GM23248 (cell line): ENCODE measurements around the gene DNMT1. TPM values are rescaled to one million over a fixed set of nuclear protein-coding genes. Genes with fewer than 3 reads are reported as not detected.

Experiments used
- DNase-seq: peaks from one replicate; pipeline ENCODE4 v3.0.0-alpha.2; 2015
- H2AFZ ChIP-seq: fragments of 200-600 bp; sonication (generic); 2 replicates; pipeline ENCODE4 v1.6.1; 2016; ENCODE audit warnings: antibody characterized with exemption
- H3F3A ChIP-seq: fragments of 200-600 bp; sonication (generic); 2 replicates; pipeline ENCODE4 v1.6.1; 2016; ENCODE audit warnings: mild to moderate bottlenecking, antibody characterized with exemption, mixed run types; ENCODE audit not compliant: insufficient read depth
- H3K27ac ChIP-seq: fragments of 200-600 bp; sonication (generic); 2 replicates; pipeline ENCODE4 v1.5.1; 2016; ENCODE audit warnings: mild to moderate bottlenecking
- H3K27me3 ChIP-seq: fragments of 200-600 bp; sonication (generic); replicated peaks from 2 replicates; pipeline ENCODE4 v1.6.1; 2016; ENCODE audit warnings: mild to moderate bottlenecking; ENCODE audit not compliant: insufficient read depth
- H3K36me3 ChIP-seq: fragments of 200-600 bp; sonication (generic); 2 replicates; pipeline ENCODE4 v1.6.1; 2016; ENCODE audit warnings: low read depth, mild to moderate bottlenecking
- H3K4me1 ChIP-seq: fragments of 200-600 bp; sonication (generic); 2 replicates; pipeline ENCODE4 v1.6.1; 2016; ENCODE audit warnings: mild to moderate bottlenecking; ENCODE audit not compliant: insufficient read depth
- H3K4me2 ChIP-seq: fragments of 200-600 bp; sonication (generic); one replicate; pipeline ENCODE4 v1.6.1; 2016; ENCODE audit warnings: mild to moderate bottlenecking; ENCODE audit not compliant: unreplicated experiment
- H3K4me3 ChIP-seq: fragments of 200-600 bp; sonication (generic); 2 replicates; pipeline ENCODE4 v1.5.1; 2016; ENCODE audit warnings: mild to moderate bottlenecking
- H3K79me2 ChIP-seq: fragments of 200-600 bp; sonication (generic); 2 replicates; pipeline ENCODE4 v1.6.1; 2016; ENCODE audit warnings: mild to moderate bottlenecking; ENCODE audit not compliant: insufficient read depth
- H3K9ac ChIP-seq: fragments of 200-600 bp; sonication (generic); 2 replicates; pipeline ENCODE4 v1.6.1; 2016; ENCODE audit warnings: mild to moderate bottlenecking
- H3K9me2 ChIP-seq: fragments of 200-600 bp; sonication (generic); 2 replicates; pipeline ENCODE4 v1.6.1; 2016; ENCODE audit warnings: mixed run types, mild to moderate bottlenecking, moderate library complexity; ENCODE audit not compliant: insufficient read depth
- H3K9me3 ChIP-seq: fragments of 200-600 bp; sonication (generic); one replicate; pipeline ENCODE4 v1.6.1; 2017; ENCODE audit warnings: low read depth
- H4K20me1 ChIP-seq: fragments of 200-600 bp; sonication (generic); 2 replicates; pipeline ENCODE4 v1.6.0; 2016; ENCODE audit not compliant: insufficient read depth
- EZH2 ChIP-seq: fragments of 200-600 bp; sonication (generic); IDR thresholded peaks from 2 replicates; pipeline ENCODE4 v1.6.1; 2018; ENCODE audit warnings: antibody characterized with exemption, mild to moderate bottlenecking; ENCODE audit not compliant: insufficient read depth, poor library complexity, severe bottlenecking
- EZH2phosphoT487 ChIP-seq: fragments of 200-600 bp; sonication (generic); IDR thresholded peaks from 2 replicates; pipeline ENCODE4 v1.6.1; 2018; ENCODE audit warnings: antibody characterized with exemption, moderate library complexity, mild to moderate bottlenecking, low read depth; ENCODE audit not compliant: insufficient read depth
- WGBS, 2 experiments: methylation state at CpG; one replicate each; pipeline ENCODE4 v1.1.6; 2015 to 2017; ENCODE audit warnings: low lambda C conversion rate in 2 of 2, low coverage in 1 of 2; ENCODE audit errors: missing lambda C conversion rate in 2 of 2; 5-methylcytosine and 5-hydroxymethylcytosine counted together
- in situ Hi-C: fragments of 300-500 bp; cut with MboI; formaldehyde crosslinking; loops from 2 replicates; pipeline ENCODE4 v1.15.0; 2020
- polyA plus RNA-seq: library from polyadenylated mRNA; unstranded; fragments of >200 nt; fragmentation: Nextera tagmentation; extraction: Ambion mirVana; gene quantifications from 2 replicates; pipeline ENCODE4 v1.2.1, GENCODE V29; 2016
- total RNA-seq: library from RNA; depleted of rRNA; stranded (reverse); fragments of >200 nt; shearing (Covaris generic); gene quantifications from 2 replicates; pipeline ENCODE4 v1.2.3, GENCODE V29; 2014

The DNMT1 gene
- total and polyA plus RNA-seq, 2 experiments from 2014 or later, result 57.5 to 101 TPM

- no peaks in the 10 kb centered on the region for H3K27me3 ChIP-seq
- H3F3A ChIP-seq, result peaks cover 30% of the 10 kb centered on the region
- H3K4me3 ChIP-seq, result no peak overlapping the region
- WGBS, 2 experiments, result 27 to 28% methylated on average over 23 to 25 of the region's 25 CpGs
- H3K9ac ChIP-seq, result no peak overlapping the region
- no peak overlapping the region for H2AFZ ChIP-seq
- in situ Hi-C loops, result no loop called here
- peak; percentile 75 for DNase-seq
- H3K79me2 ChIP-seq, result peaks cover 37% of the 10 kb centered on the region
- peaks cover 5% of the 10 kb centered on the region; the same call in 1 of the 2 replicates for H3K4me1 ChIP-seq
- H3K27ac ChIP-seq, result peak overlapping the region; percentile 57
- no peaks in the 10 kb centered on the region for H4K20me1 ChIP-seq
- H3K9me3 ChIP-seq, result no peaks in the 10 kb centered on the region
- H3K9me2 ChIP-seq, result no peaks in the 10 kb centered on the region
- no peak overlapping the region for H3K4me2 ChIP-seq
- no peak for TF ChIP-seq EZH2phosphoT487
- TF ChIP-seq EZH2, result no peak
- H3K36me3 ChIP-seq, result peaks cover 22% of the 10 kb centered on the region
Observed at GRCh38 chr19:10112895-10113591, 81.7 kb downstream of the DNMT1 start.

- Histone ChIP-seq H2AFZ (no peak overlapping the region), H3K4me1 (peaks cover 14% of the 10 kb centered on the region), H3K4me2 (no peak overlapping the region), H3K27me3 (no peaks in the 10 kb centered on the region), H3F3A (peaks cover 29% of the 10 kb centered on the region), H3K27ac (peak overlapping the region; percentile 57), H3K9me2 (no peaks in the 10 kb centered on the region), H3K9me3 (no peaks in the 10 kb centered on the region), H3K79me2 (peaks cover 37% of the 10 kb centered on the region), H3K9ac (0 out of 2 replicates have a peak overlapping the region, but pooled peaks have one; percentile 29), H3K36me3 (peaks cover 25% of the 10 kb centered on the region), H3K4me3 (no peak overlapping the region), H4K20me1 (no peaks in the 10 kb centered on the region)
- peak; percentile 43 for DNase-seq
- TF ChIP-seq EZH2phosphoT487 (no peak), EZH2 (no peak)
- WGBS, 2 experiments, result 51 to 52% methylated on average over 23 of the region's 23 CpGs
- in situ Hi-C loops, result no loop called here
Observed at GRCh38 chr19:10112037-10112761, 82.6 kb downstream of the DNMT1 start.

- no peak within 1 kb of the TSS for H3K4me2 ChIP-seq
- DNase-seq, result no peak
- H3K79me2 ChIP-seq, result peaks cover 36% of the 10 kb centered on the region
- no peaks in the 10 kb centered on the region for H3K9me3 ChIP-seq
- H3K9me2 ChIP-seq, result no peaks in the 10 kb centered on the region
- peaks cover 16% of the 10 kb centered on the region for H3K4me1 ChIP-seq
- no peaks in the 10 kb centered on the region for H4K20me1 ChIP-seq
- peaks cover 33% of the 10 kb centered on the region for H3F3A ChIP-seq
- H3K36me3 ChIP-seq, result peaks cover 25% of the 10 kb centered on the region
- WGBS, 2 experiments, result 64 to 69% methylated on average over 6 to 8 of the region's 8 CpGs
- H3K27ac ChIP-seq, result peak within 1 kb of the TSS; percentile 57
- TF ChIP-seq EZH2phosphoT487 (no peak), EZH2 (no peak)
- 0 out of 2 replicates have a peak within 1 kb of the TSS, but pooled peaks have one; percentile 29 for H3K9ac ChIP-seq
- H3K27me3 ChIP-seq, result no peaks in the 10 kb centered on the region
- H2AFZ ChIP-seq, result no peak within 1 kb of the TSS
- no peak within 1 kb of the TSS for H3K4me3 ChIP-seq
- in situ Hi-C loops, result no loop called here
Observed at GRCh38 chr19:10111405-10111811, 83.3 kb downstream of the DNMT1 start, which contains the start of gene P2RY11. P2RY11 (plus strand) TSS chr19:10111693; CDS start chr19:10111722, 29 bp downstream.

- no peak overlapping the region for H3K9ac ChIP-seq
- no peak for TF ChIP-seq EZH2phosphoT487
- TF ChIP-seq EZH2, result no peak
- no peak overlapping the region for H2AFZ ChIP-seq
- DNase-seq, result no peak
- H3K36me3 ChIP-seq, result peaks cover 25% of the 10 kb centered on the region
- H3K27ac ChIP-seq, result no peak overlapping the region
- H3K4me3 ChIP-seq, result no peak overlapping the region
- peaks cover 33% of the 10 kb centered on the region for H3F3A ChIP-seq
- 97 to 98% methylated on average over 13 to 19 of the region's 19 CpGs for WGBS, 2 experiments
- peaks cover 34% of the 10 kb centered on the region for H3K79me2 ChIP-seq
- H3K4me1 ChIP-seq, result peaks cover 16% of the 10 kb centered on the region
- no peak overlapping the region for H3K4me2 ChIP-seq
- H3K9me3 ChIP-seq, result no peaks in the 10 kb centered on the region
- H4K20me1 ChIP-seq, result no peaks in the 10 kb centered on the region
- H3K9me2 ChIP-seq, result no peaks in the 10 kb centered on the region
- no peaks in the 10 kb centered on the region for H3K27me3 ChIP-seq
- in situ Hi-C loops, result no loop called here
Observed at GRCh38 chr19:10110972-10111317, 83.8 kb downstream of the DNMT1 start.
